ENCODE measurements around the gene GAGE2A. TPM values are rescaled to one million over a fixed set of nuclear protein-coding genes. Genes with fewer than 3 reads are reported as not detected.

GAGE2A gene
- not detected in 2 replicates for total RNA-seq

GRCh38 chrX:49589196-49589595 is at the start of gene GAGE2A:
TSS of gene GAGE2A (plus strand) at chrX:49589496. CDS start at chrX:49590651, 1,155 bp downstream.

GRCh38 chrX:49541433-49541832 is 47.9 kb upstream of the GAGE2A start, which contains the start of gene GAGE12D:
TSS of gene GAGE12D (plus strand) at chrX:49541733. CDS start at chrX:49542888, 1,155 bp downstream.

DNA sequence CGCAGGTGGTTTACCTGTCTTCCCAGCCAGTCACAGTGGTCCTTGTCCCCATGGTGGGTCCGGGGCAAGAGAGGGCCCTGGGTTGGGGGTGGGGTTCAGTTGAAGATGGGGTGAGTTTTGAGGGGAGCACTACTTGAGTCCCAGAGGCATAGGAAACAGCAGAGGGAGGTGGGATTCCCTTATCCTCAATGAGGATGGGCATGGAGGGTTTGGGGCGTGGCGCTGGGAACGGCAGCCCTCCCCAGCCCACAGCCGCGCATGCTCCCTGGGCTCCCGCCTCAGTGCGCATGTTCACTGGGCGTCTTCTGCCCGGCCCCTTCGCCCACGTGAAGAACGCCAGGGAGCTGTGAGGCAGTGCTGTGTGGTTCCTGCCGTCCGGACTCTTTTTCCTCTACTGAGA is 38.3 kb upstream of the GAGE2A start, which contains the start of gene GAGE12E:
Gene GAGE12E (plus strand): TSS at position 301 of the 400 bp plus-strand sequence. CDS start 1,155 bp downstream, outside the sequence.

GRCh38 chrX:49560542-49560941 is 28.8 kb upstream of the GAGE2A start, which contains the start of gene GAGE12F:
TSS of gene GAGE12F (plus strand) at chrX:49560842. CDS start at chrX:49561997, 1,155 bp downstream.

GRCh38 chrX:49570100-49570499 is 19.2 kb upstream of the GAGE2A start, which contains the start of gene GAGE12G:
TSS of gene GAGE12G (plus strand) at chrX:49570400. CDS start at chrX:49571555, 1,155 bp downstream.

DNA sequence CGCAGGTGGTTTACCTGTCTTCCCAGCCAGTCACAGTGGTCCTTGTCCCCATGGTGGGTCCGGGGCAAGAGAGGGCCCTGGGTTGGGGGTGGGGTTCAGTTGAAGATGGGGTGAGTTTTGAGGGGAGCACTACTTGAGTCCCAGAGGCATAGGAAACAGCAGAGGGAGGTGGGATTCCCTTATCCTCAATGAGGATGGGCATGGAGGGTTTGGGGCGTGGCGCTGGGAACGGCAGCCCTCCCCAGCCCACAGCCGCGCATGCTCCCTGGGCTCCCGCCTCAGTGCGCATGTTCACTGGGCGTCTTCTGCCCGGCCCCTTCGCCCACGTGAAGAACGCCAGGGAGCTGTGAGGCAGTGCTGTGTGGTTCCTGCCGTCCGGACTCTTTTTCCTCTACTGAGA is 9.6 kb upstream of the GAGE2A start, which contains the start of gene GAGE12H:
Gene GAGE12H (plus strand): TSS at position 301 of the 400 bp plus-strand sequence. CDS start 1,155 bp downstream, outside the sequence.

GRCh38 chrX:49598720-49599119 is 9.4 kb downstream of the GAGE2A start, which contains the start of gene GAGE1:
TSS of gene GAGE1 (plus strand) at chrX:49599020. CDS start at chrX:49600175, 1,155 bp downstream.

Other genes starting within 250 kb of the GAGE2A start
- gene GAGE12C, start 57.3 kb upstream of the GAGE2A start, total RNA-seq, result not detected in 2 replicates
- gene GAGE12D, start 47.8 kb upstream of the GAGE2A start, total RNA-seq, result not detected in 2 replicates
- not detected in 2 replicates for gene GAGE12E, start 38.2 kb upstream of the GAGE2A start, total RNA-seq
- gene GAGE12F, start 28.7 kb upstream of the GAGE2A start, total RNA-seq, result not detected in 2 replicates
- gene GAGE12G, start 19.1 kb upstream of the GAGE2A start, total RNA-seq, result not detected in 2 replicates
- gene GAGE12H, start 9.5 kb upstream of the GAGE2A start, total RNA-seq, result not detected in 2 replicates
- not detected in 2 replicates for gene GAGE1, start 9.5 kb downstream of the GAGE2A start, total RNA-seq
- gene PAGE1, start 106.5 kb downstream of the GAGE2A start, total RNA-seq, result not detected in 2 replicates
- gene PAGE4, start 239.8 kb downstream of the GAGE2A start, total RNA-seq, result not detected in 2 replicates